ENCODE measurements around the gene CTR9. TPM values are rescaled to one million over a fixed set of nuclear protein-coding genes. Genes with fewer than 3 reads are reported as not detected.
A peak's percentile ranks its signal among the peaks of the same experiment; 100 is the strongest.
"Not testable (repeated sequence)": the region's sequence is repeated elsewhere in the genome, so short reads cannot be mapped to it uniquely, and the experiment has no call there.

CTR9 gene
- total RNA-seq, 1 donor from 2014 or later: 35.6 TPM

- TF ChIP-seq, protein P1, sequence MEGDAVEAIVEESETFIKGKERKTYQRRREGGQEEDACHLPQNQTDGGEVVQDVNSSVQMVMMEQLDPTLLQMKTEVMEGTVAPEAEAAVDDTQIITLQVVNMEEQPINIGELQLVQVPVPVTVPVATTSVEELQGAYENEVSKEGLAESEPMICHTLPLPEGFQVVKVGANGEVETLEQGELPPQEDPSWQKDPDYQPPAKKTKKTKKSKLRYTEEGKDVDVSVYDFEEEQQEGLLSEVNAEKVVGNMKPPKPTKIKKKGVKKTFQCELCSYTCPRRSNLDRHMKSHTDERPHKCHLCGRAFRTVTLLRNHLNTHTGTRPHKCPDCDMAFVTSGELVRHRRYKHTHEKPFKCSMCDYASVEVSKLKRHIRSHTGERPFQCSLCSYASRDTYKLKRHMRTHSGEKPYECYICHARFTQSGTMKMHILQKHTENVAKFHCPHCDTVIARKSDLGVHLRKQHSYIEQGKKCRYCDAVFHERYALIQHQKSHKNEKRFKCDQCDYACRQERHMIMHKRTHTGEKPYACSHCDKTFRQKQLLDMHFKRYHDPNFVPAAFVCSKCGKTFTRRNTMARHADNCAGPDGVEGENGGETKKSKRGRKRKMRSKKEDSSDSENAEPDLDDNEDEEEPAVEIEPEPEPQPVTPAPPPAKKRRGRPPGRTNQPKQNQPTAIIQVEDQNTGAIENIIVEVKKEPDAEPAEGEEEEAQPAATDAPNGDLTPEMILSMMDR (conservative IDR thresholded peaks at IDR 0.05): no peak
Observed at GRCh38 chr11:10809373-10810160, 58.5 kb downstream of the CTR9 start.

GRCh38 chr11:10813945-10814344 lies 62.9 kb downstream of the CTR9 start:
- DNase-seq (ENCODE audit: extremely low spot score, unreplicated experiment): no peak
- Mint-ChIP-seq H3K27ac (no peak overlapping the region), H3K4me3 (no peak overlapping the region), H3K9me3 (no peaks in the 10 kb centered on the region), H3K4me1 (ENCODE audit: unreplicated experiment) (peaks cover 9% of the 10 kb centered on the region), H3K36me3 (no peaks in the 10 kb centered on the region), H3K27me3 (peaks cover under 1% of the 10 kb centered on the region)
- TF ChIP-seq, protein P1 (conservative IDR thresholded peaks at IDR 0.05): no peak

More at GRCh38 chr11:10809373-10810160, 58.5 kb downstream of the CTR9 start:
- H3K4me1 Mint-ChIP-seq (ENCODE audit: unreplicated experiment): peaks cover 27% of the 10 kb centered on the region
- peak overlapping the region; percentile 95 for H3K27ac Mint-ChIP-seq
- H3K9me3 Mint-ChIP-seq: no peaks in the 10 kb centered on the region
- peaks cover 3% of the 10 kb centered on the region for H3K27me3 Mint-ChIP-seq
- H3K36me3 Mint-ChIP-seq: peaks cover 29% of the 10 kb centered on the region
- DNase-seq (ENCODE audit: extremely low spot score, unreplicated experiment): no peak
- H3K4me3 Mint-ChIP-seq: peak overlapping the region; percentile 97

DNA sequence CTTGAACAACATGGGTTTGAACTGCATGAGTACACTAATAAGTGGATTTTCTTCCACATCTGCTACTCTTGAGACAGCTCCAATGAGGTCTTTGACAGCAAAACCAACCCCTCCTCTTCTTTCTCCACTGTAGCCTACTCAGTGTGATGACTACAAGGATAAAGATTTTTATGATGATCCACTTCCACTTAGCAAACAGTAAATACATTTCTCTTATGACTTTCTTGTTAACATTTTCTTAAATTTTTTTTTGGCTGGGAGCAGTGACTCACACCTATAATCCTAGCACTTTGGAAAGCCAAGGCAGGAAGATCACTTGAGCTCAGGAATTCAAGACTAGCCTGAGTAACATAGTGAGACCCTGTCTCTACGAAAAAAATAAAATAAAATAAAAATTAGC lies 67.5 kb downstream of the CTR9 start:
- TF ChIP-seq, protein P1 (conservative IDR thresholded peaks at IDR 0.05): no peak
- Mint-ChIP-seq H3K4me1 (ENCODE audit: unreplicated experiment) (peaks cover 7% of the 10 kb centered on the region), H3K27me3 (no peaks in the 10 kb centered on the region), H3K4me3 (no peak overlapping the region), H3K9me3 (no peaks in the 10 kb centered on the region), H3K27ac (no peak overlapping the region), H3K36me3 (peaks cover 5% of the 10 kb centered on the region)
- no peak for DNase-seq (ENCODE audit: extremely low spot score, unreplicated experiment)

- not testable (repeated sequence) for H3K36me3 Mint-ChIP-seq; H3K9me3 Mint-ChIP-seq; H3K27me3 Mint-ChIP-seq; DNase-seq (ENCODE audit: extremely low spot score, unreplicated experiment); H3K4me1 Mint-ChIP-seq (ENCODE audit: unreplicated experiment); H3K4me3 Mint-ChIP-seq
- peak overlapping the region; percentile 33 for H3K27ac Mint-ChIP-seq
Observed at GRCh38 chr11:10822491-10822890, 71.4 kb downstream of the CTR9 start.

DNA sequence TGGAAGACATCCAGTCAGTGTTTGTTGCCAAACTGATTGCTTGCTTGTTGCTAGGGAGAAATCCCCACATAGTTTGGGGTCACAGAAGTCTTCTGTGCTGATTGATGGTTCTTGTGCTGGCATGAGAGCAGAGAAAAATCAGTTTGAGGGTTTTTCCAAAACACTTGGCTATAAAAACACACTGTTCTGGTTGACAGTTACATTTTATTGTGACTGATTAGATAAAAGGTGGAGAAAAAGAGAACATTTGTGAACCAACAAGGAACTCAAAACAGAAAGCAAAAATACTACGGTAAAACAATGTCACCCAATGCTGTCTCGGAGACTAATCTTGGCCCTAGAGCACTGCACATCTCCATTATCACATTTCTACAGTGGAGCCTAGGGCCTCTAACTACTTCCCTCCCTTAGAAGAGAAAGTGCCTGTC lies 72.1 kb downstream of the CTR9 start:
- Mint-ChIP-seq H3K4me3 (peak overlapping the region; percentile 29), H3K27ac (peak overlapping the region; percentile 33), H3K27me3 (no peaks in the 10 kb centered on the region), H3K36me3 (peaks cover 5% of the 10 kb centered on the region), H3K9me3 (no peaks in the 10 kb centered on the region), H3K4me1 (ENCODE audit: unreplicated experiment) (peaks cover 7% of the 10 kb centered on the region)
- TF ChIP-seq, protein P1 (conservative IDR thresholded peaks at IDR 0.05): no peak
- no peak for DNase-seq (ENCODE audit: extremely low spot score, unreplicated experiment)

DNA sequence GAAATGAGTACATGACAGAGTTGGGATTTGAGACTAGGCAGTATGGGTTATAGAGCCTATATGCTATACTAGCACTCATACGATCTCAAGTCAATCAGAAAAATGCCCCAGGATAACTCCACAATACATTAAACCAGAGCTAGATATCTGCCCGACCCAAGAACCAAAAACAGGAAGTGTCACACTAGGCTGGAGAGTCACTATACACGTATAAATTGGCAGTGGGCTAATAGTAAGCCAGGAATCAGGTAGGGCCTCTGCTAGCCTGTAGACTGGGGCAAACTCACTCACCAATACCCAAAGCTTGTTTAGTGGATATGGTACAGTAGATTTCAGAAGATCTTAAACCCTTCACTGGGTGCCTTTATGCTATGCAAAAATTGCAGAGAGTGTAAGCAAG lies 73.8 kb downstream of the CTR9 start:
- H3K27ac Mint-ChIP-seq: no peak overlapping the region
- no peaks in the 10 kb centered on the region for H3K9me3 Mint-ChIP-seq
- DNase-seq (ENCODE audit: extremely low spot score, unreplicated experiment): no peak
- H3K4me1 Mint-ChIP-seq (ENCODE audit: unreplicated experiment): peaks cover 7% of the 10 kb centered on the region
- no peaks in the 10 kb centered on the region for H3K27me3 Mint-ChIP-seq
- no peak overlapping the region for H3K4me3 Mint-ChIP-seq
- peaks cover 5% of the 10 kb centered on the region for H3K36me3 Mint-ChIP-seq
- TF ChIP-seq, protein P1 (conservative IDR thresholded peaks at IDR 0.05): no peak
